Stimulated activated effector memory CD8-positive, alpha-beta T cell treated with anti-CD3 and anti-CD28 coated beads, Interleukin-12 subunit alpha, Interleukin-12 subunit beta, amount 100 ng/mL, for 72 hours (primary cell): ENCODE data around the gene FNDC3A.
A peak's percentile ranks its signal among the peaks of the same experiment; 100 is the strongest.
"Not testable (repeated sequence)": the region's sequence is repeated elsewhere in the genome, so short reads cannot be mapped to it uniquely, and the experiment has no call there.

ENCODE experiments used
- ATAC-seq: fragments of 150-1000 bp; cut with Tn5 transposase; 2 replicates; pipeline ENCODE4 v1.10.0; 2021
- DNase-seq, 2 donors: peaks; one replicate each; pipeline ENCODE4 v3.0.0; 2021 to 2022; ENCODE audit warnings: low spot score in 2 of 2
- H3K27ac Mint-ChIP-seq: one replicate; pipeline ENCODE4 v1.8.0; 2022; ENCODE audit warnings: mild to moderate bottlenecking, mixed read lengths
- H3K36me3 Mint-ChIP-seq: one replicate; pipeline ENCODE4 v1.8.0; 2022; ENCODE audit warnings: mild to moderate bottlenecking, mixed read lengths
- H3K4me1 Mint-ChIP-seq: one replicate; pipeline ENCODE4 v1.8.0; 2022; ENCODE audit warnings: mixed read lengths
- H3K4me3 Mint-ChIP-seq: one replicate; pipeline ENCODE4 v1.8.0; 2022; ENCODE audit warnings: mild to moderate bottlenecking, mixed read lengths
- H3K9me3 Mint-ChIP-seq: one replicate; pipeline ENCODE4 v1.8.0; 2022; ENCODE audit warnings: mixed read lengths

Gene FNDC3A

DNA sequence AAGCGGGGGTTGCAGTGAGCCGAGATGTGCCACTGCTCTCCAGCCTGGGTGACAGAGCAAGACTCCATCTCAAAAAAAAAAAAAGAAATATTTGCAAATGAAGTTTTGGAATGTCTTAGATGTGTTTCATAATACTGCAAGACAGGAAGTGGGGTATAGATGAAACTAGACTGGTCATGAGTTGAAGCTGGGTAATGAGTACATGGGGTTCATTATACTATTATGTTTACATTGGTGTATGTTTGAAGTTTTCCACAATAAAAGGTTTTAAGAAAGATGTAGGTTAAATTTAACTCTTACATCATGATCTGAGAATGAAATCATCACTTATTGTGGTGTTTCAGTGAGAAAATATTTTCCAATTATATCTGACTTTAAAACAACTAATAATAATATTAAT is 19.0 kb downstream of the FNDC3A start:
- H3K36me3 Mint-ChIP-seq: peaks cover 4% of the 10 kb centered on the region
- peak; percentile 98 for ATAC-seq
- no peak overlapping the region for H3K27ac Mint-ChIP-seq
- H3K4me1 Mint-ChIP-seq: peaks cover 24% of the 10 kb centered on the region
- peaks cover 10% of the 10 kb centered on the region for H3K9me3 Mint-ChIP-seq
- DNase-seq: no peak
- no peak overlapping the region for H3K4me3 Mint-ChIP-seq

DNA sequence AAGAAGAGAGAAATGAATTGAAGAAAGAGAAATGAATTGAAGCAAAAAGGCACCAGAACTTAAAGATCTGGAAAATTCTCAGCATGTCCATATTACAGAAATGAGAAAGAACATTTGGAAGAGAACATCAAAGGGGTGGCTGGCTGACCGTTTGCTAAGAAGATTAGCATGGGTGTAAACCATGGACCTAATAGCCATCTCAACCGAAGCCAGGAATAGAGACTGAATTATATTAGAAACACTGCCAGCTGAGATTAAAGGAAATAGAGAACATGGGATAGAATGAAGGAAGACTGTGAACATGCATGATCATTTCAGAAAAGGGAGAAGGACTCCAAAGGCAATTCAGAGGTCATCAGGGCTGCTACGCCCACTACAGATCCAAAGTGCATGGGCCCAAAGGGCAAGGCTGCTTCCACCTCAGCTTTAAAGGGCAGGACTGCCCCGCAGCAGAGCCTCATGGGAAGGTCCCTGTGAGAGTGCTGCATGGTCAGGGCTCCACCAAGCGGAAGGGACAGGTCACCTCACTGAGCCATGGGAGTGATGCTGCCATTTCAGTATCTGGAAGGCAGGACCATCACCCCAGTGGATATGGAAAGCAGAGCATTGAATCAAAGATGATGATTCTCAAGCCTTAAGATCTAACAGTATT is 23.1 kb downstream of the FNDC3A start:
- Mint-ChIP-seq H3K36me3 (peaks cover 4% of the 10 kb centered on the region), H3K4me3 (no peak overlapping the region), H3K27ac (no peak overlapping the region), H3K9me3 (peaks cover 13% of the 10 kb centered on the region), H3K4me1 (peaks cover 25% of the 10 kb centered on the region)
- no peak for ATAC-seq
- DNase-seq: no peak

DNA sequence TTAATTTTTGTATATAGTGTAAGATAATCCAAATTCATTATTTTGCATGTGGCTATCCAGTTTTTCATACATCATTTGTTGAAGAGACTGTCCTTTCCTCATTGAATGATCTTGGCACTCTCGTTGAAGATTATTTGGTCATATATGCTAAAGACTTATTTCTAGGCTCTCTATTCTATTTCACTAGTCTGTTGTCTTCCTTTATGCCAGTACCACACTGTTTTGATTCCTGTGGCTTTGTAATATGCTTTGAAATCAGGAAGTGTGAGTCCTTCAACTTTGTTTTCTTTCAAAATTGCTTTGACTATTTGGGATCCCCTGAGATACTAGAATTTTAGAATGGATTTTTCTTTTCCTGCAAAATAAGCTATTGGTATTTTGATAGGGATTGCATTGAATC is 24.5 kb downstream of the FNDC3A start:
- peaks cover 13% of the 10 kb centered on the region for H3K9me3 Mint-ChIP-seq
- no peak overlapping the region for H3K4me3 Mint-ChIP-seq
- DNase-seq (no peak), ATAC-seq (no peak)
- H3K36me3 Mint-ChIP-seq: peaks cover 4% of the 10 kb centered on the region
- no peak overlapping the region for H3K27ac Mint-ChIP-seq
- peaks cover 25% of the 10 kb centered on the region for H3K4me1 Mint-ChIP-seq

DNA sequence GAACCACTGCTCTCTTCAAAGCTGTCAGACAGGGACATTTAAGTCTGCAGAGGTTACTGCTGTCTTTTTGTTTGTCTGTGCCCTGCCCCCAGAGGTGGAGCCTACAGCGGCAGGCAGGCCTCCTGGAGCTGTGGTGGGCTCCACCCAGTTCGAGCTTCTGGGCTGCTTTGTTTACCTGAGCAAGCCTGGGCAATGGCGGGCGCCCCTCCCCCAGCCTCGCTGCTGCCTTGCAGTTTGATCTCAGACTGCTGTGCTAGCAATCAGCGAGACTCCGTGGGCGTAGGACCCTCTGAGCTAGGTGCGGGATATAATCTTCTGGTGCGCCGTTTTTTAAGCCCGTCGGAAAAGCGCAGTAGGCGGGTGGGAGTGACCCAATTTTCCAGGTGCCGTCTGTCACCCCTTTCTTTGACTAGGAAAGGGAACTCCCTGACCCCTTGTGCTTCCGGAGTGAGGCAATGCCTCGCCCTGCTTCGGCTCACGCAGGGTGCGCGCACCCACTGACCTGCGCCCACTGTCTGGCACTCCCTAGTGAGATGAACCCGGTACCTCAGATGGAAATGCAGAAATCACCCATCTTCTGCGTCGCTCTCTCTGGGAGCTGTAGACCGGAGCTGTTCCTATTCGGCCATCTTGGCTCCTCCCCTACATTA is 43.4 kb downstream of the FNDC3A start:
- not testable (repeated sequence) for H3K4me1 Mint-ChIP-seq, H3K36me3 Mint-ChIP-seq, H3K9me3 Mint-ChIP-seq, H3K27ac Mint-ChIP-seq, ATAC-seq, DNase-seq, H3K4me3 Mint-ChIP-seq

DNA sequence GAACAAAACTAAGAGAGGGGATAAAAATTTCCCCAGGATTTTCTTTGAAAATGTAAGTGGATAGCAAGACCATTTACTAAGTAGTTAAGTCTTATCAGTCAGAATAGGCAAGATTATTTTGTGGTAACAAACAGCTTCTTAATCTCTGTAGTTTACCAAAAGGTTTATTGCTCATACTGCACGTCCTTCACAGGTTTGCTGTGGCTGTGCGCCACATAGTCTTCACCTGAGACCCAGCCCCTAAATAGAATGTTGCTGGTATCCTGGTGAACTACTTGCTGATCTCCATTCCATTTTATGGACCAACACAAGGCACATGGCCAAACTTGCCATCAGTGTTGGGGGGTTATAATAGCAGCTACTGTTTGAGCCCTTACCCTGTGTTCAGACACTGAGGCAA is 44.6 kb downstream of the FNDC3A start:
- no peaks in the 10 kb centered on the region for H3K9me3 Mint-ChIP-seq
- DNase-seq: no peak
- peak; percentile 54 for ATAC-seq
- H3K36me3 Mint-ChIP-seq: no peaks in the 10 kb centered on the region
- no peak overlapping the region for H3K27ac Mint-ChIP-seq
- no peak overlapping the region for H3K4me3 Mint-ChIP-seq
- H3K4me1 Mint-ChIP-seq: peaks cover 8% of the 10 kb centered on the region

DNA sequence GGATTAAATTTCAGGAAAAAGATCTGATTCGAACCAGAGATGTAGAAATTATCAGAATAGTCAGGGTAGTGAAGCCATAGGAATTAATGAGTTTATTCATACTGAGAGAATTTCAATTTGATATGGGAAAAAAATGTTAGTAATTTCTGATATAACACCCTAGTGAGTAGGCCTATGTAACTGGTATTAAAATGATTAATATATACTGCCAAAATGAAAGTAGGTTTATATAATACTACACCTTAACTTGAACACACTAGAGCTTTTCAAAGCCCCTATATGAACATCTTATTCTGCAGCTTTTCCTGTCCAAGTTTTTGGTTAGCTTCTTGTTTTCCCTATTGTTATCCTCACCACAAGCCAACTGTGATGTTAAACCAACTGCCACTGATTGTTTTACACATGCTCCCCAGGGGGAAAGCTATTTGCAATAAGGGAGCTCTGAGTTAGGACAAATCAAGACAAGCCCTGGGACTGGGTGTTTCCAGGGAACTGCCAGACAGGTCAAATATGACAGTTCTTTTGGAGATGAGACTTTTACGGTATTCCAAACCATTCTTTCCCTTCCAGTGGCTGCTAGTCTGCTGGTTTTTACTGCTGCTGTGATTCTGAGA is 45.3 kb downstream of the FNDC3A start:
- DNase-seq: no peak
- H3K4me1 Mint-ChIP-seq: peaks cover 8% of the 10 kb centered on the region
- no peaks in the 10 kb centered on the region for H3K9me3 Mint-ChIP-seq
- H3K36me3 Mint-ChIP-seq: no peaks in the 10 kb centered on the region
- no peak overlapping the region for H3K27ac Mint-ChIP-seq
- H3K4me3 Mint-ChIP-seq: peak overlapping the region; percentile 46
- peak; percentile 91 for ATAC-seq

DNA sequence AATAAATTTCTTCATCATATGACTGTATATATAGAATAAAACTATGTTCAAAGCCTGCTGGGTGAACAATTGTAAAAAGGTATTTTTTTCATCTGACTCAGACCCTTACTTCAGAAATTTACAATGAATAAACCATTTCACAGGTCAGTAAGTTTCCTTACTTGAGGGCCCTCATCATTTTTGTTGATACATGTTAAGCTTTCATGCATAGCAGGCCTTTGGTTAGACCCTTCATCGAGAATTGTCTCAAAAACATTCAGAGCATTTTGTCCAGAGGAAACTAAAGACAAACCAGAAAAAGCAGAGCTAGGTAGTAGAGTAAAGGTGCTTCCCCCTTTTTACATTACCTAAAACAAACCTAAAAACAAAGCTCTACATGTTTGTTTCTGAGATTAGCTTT is 46.2 kb downstream of the FNDC3A start:
- ATAC-seq (no peak), DNase-seq (no peak)
- H3K36me3 Mint-ChIP-seq: peaks cover 6% of the 10 kb centered on the region
- H3K27ac Mint-ChIP-seq: no peak overlapping the region
- H3K9me3 Mint-ChIP-seq: no peaks in the 10 kb centered on the region
- peaks cover 8% of the 10 kb centered on the region for H3K4me1 Mint-ChIP-seq
- H3K4me3 Mint-ChIP-seq: no peak overlapping the region

DNA sequence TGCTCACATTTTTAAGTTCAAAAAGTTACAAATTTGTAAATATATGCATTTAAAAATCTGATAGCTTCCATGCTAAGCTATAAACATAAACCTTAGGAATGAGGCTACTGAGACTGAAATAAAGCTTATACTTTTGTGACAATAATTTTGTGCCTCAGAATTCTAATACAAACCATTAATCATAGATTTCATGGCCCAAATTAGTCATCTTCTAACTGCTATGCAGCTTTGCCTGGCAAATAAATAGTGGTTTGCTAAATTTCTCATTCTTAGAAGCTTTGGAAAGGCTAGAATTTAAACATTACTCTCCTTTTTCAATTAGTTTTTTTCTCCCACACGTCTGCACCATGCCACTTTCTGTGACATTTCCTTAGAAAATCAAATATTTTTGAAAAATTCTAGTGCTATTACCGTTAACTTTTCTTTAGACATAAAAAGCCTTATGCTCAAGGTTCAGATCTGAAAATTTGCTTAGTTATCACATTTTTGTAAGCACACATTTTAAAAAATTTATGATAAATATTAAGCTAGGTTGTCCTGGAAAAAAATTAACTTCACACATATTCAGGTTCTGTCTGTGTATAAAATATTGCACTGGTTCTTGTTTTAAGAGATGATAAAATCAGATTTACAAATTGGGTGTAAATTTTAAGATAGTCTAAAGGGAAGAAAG is 46.9 kb downstream of the FNDC3A start:
- Mint-ChIP-seq H3K4me3 (no peak overlapping the region), H3K9me3 (no peaks in the 10 kb centered on the region), H3K36me3 (peaks cover 7% of the 10 kb centered on the region), H3K4me1 (peaks cover 8% of the 10 kb centered on the region), H3K27ac (no peak overlapping the region)
- ATAC-seq (peak; percentile 51), DNase-seq (no peak)

DNA sequence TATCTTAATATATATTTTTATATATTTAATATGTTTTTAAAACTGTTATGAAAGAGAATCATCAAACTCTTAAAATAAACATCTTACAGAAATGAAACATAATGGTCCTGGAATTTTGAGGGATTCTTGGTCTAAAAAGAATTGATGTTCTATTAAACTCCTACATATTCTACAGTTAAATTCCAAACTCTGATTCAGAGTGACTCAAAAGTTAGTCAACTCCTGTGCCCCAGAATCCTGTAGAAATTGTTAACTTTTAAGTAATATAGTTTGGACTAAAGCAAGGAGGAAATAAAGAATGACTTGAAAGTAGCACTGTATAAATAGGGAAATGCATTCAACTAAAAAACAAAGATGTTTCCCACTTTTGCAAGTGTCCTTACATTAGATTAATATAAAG is 47.7 kb downstream of the FNDC3A start:
- peaks cover 11% of the 10 kb centered on the region for H3K4me1 Mint-ChIP-seq
- no peak overlapping the region for H3K4me3 Mint-ChIP-seq
- ATAC-seq (no peak), DNase-seq (no peak)
- no peak overlapping the region for H3K27ac Mint-ChIP-seq
- peaks cover 11% of the 10 kb centered on the region for H3K36me3 Mint-ChIP-seq
- no peaks in the 10 kb centered on the region for H3K9me3 Mint-ChIP-seq

DNA sequence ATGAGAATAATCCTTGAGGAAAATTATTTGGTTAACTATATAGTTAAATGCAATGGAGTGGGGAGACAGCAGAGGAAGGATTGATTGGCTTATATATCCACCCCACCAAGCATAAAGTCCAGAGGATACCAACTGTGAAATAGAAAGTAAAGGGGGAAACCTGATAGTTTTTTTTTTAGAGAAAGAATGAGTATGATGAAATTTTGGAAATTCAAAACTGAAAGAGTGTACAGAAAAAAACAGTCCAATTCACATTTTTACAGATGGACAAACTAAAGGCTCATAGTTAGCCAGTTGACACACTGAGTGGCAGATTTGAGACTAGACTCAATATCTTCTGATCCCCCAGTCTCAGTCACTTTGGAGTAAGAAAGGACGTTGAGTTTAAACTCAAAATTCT is 51.1 kb downstream of the FNDC3A start:
- H3K4me1 Mint-ChIP-seq: peaks cover 26% of the 10 kb centered on the region
- H3K36me3 Mint-ChIP-seq: peaks cover 29% of the 10 kb centered on the region
- peak overlapping the region; percentile 23 for H3K27ac Mint-ChIP-seq
- H3K9me3 Mint-ChIP-seq: no peaks in the 10 kb centered on the region
- H3K4me3 Mint-ChIP-seq: no peak overlapping the region
- ATAC-seq (no peak), DNase-seq (no peak)

DNA sequence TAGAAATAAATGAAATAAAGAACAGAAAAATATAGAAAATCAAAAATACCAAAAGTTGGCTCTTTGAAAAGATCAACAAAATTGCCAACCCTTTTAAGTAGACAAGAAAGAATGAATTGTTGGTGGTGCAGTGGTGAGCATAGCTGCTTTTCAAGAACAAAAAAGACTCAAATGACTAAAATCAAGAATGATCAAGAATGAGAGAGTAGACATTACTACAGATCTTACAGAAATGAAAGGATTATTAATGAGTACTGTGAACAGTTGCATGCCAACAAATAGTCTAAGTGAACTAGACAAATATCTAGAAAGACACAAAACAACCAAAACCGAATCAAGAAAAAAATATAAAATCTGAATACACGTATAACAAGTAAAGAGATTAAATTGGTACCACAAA is 53.9 kb downstream of the FNDC3A start:
- ATAC-seq (peak; percentile 90), DNase-seq (no peak)
- H3K4me1 Mint-ChIP-seq: peaks cover 26% of the 10 kb centered on the region
- no peak overlapping the region for H3K4me3 Mint-ChIP-seq
- H3K36me3 Mint-ChIP-seq: peaks cover 29% of the 10 kb centered on the region
- no peak overlapping the region for H3K27ac Mint-ChIP-seq
- H3K9me3 Mint-ChIP-seq: no peaks in the 10 kb centered on the region

DNA sequence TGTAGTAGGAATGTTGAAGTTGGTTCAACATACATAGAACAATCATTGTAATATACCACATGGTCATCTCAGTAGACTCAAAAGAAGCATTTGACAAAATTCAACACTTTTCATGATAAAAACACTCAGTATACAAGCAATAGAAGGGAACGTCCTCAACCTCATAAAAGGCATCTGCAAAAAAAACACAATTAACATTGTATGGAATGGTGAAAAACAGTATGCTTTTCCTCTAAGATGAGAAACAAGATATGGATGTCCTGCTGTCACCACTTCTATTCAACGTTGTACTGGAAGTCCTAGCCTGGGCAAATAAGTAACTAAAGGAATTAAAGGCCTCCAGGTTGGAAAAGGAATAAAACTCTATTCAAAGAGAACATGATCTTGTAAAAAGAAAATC is 54.5 kb downstream of the FNDC3A start:
- Mint-ChIP-seq H3K4me3 (no peak overlapping the region), H3K9me3 (no peaks in the 10 kb centered on the region), H3K4me1 (peaks cover 26% of the 10 kb centered on the region), H3K27ac (no peak overlapping the region), H3K36me3 (peaks cover 29% of the 10 kb centered on the region)
- no peak for DNase-seq
- ATAC-seq: no peak

DNA sequence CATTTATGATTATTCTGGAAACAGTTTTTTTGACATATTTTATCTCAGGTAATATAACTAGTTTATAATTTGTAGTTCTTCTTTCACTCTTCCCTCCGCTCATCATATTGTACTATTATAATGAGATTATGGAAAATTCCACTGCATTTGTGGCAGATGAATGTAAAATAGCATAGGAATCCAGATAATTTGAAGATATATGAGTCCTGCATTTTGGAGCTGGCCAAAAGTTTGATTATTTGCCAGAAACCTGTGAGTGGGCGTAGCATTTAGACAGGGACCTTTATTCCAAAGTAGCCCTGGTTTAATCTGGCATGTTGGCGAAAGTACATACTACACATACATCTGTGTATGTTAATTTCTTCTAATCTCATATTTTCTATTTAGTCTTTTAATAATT is 65.2 kb downstream of the FNDC3A start:
- Mint-ChIP-seq H3K36me3 (peaks cover 29% of the 10 kb centered on the region), H3K4me3 (no peak overlapping the region), H3K27ac (no peak overlapping the region), H3K9me3 (no peaks in the 10 kb centered on the region), H3K4me1 (peaks cover 6% of the 10 kb centered on the region)
- DNase-seq (no peak), ATAC-seq (no peak)

DNA sequence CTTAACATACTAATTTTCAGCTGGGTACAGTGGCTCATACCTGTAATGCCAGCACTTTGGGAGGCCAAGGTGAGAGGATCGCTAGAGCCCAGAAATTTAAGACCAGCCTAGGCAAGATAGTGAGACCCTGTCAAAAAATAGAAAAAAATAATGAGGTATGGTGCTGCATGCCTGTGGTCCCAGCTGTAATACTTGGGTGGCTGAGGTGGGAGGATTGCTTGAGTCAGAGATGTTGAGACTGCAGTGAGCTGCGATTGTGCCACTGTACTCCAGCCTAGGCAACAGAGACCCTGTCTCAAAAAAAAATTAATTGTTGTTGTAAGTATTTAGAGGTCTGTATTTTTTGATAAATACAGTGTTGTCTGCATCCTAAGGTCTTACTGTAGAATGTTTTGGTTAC is 66.8 kb downstream of the FNDC3A start:
- Mint-ChIP-seq H3K27ac (no peak overlapping the region), H3K9me3 (no peaks in the 10 kb centered on the region), H3K4me3 (no peak overlapping the region), H3K36me3 (peaks cover 29% of the 10 kb centered on the region), H3K4me1 (peaks cover 6% of the 10 kb centered on the region)
- DNase-seq: no peak
- ATAC-seq: no peak

DNA sequence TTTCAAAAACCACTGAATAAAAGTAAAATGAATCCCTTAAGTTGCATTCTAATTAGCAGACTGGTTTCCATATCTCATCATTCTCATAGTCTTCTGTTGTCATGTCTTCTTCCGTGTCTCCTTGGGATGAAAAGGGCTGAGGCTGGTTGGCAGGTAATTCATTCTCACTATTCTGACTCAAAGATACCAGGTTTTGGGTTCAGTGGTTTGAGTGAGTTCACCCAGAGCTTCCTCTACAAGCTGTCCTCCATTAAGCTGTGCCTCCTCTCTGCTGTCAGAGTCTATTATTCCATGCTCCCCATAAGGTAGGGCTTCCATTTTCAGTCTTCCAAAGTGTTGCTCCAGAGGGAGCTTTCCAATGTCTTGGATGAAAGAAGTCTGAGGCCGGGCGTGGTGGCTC is 68.3 kb downstream of the FNDC3A start:
- H3K27ac Mint-ChIP-seq: no peak overlapping the region
- peaks cover 15% of the 10 kb centered on the region for H3K4me1 Mint-ChIP-seq
- DNase-seq: no peak
- H3K4me3 Mint-ChIP-seq: no peak overlapping the region
- peaks cover 19% of the 10 kb centered on the region for H3K36me3 Mint-ChIP-seq
- ATAC-seq: peak; percentile 84
- no peaks in the 10 kb centered on the region for H3K9me3 Mint-ChIP-seq

DNA sequence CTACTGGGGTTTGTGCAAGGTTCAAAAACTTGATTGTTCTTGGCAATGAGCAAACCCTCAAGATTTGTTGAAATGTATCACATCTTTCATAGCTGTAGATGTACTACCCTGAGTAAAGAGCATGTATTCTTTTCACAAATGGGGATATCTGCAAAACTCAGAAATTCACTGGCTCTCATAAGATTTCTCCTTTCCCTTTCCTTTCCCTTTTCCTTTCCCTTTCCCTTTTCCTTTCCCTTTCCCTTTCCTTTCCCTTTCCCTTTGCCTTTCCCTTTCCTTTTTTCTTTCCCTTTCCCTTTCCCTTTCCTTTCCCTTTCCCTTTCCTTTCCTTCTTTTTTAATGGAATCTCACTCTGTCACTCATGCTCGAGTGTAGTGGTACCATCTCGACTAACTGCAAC is 69.1 kb downstream of the FNDC3A start:
- DNase-seq (no peak), ATAC-seq (no peak)
- H3K27ac Mint-ChIP-seq: no peak overlapping the region
- H3K4me3 Mint-ChIP-seq: no peak overlapping the region
- H3K9me3 Mint-ChIP-seq: peaks cover 3% of the 10 kb centered on the region
- peaks cover 23% of the 10 kb centered on the region for H3K4me1 Mint-ChIP-seq
- peaks cover 12% of the 10 kb centered on the region for H3K36me3 Mint-ChIP-seq
